Measurements from ENCODE around the gene CST3. TPM values are rescaled to one million over a fixed set of nuclear protein-coding genes. Genes with fewer than 3 reads are reported as not detected.

CST3 gene
- total RNA-seq, 1 experiment from 2014 or later, result 262 TPM

- peaks cover 5% of the 10 kb centered on the region; the same call in 1 of the 2 replicates for H3K27me3 ChIP-seq (ENCODE audit: insufficient read depth, low read depth)
- H3F3A ChIP-seq (ENCODE audit: insufficient read depth, low read depth), result no peaks in the 10 kb centered on the region
- no peak overlapping the region for H3K27ac ChIP-seq
- H3K9me3 ChIP-seq (ENCODE audit: insufficient read depth, low read depth), result no peaks in the 10 kb centered on the region
- CTCF ChIA-PET, result no interaction called here
- BruUV-seq (replicated peaks), result no TSS peak
- intact Hi-C loops (cut with micrococcal nuclease; ENCODE audit: unreplicated experiment), result loop anchor here (10.0 kb wide), 1 partner anchor 907 kb away; no protein-coding TSS in a partner anchor
- H3K4me2 ChIP-seq, result no peak overlapping the region
- TF ChIP-seq EZH2 (IDR thresholded peaks at IDR 0.05; ENCODE audit: low read depth), result no peak
- no peak for TF ChIP-seq CTCF (conservative IDR thresholded peaks at IDR 0.05)
- DNase-seq, result no peak
- POLR2A ChIA-PET (ENCODE audit: unreplicated experiment), result no interaction called here
- H3K4me3 ChIP-seq, result no peak overlapping the region
- H2AFZ ChIP-seq, result no peak overlapping the region
- H4K20me1 ChIP-seq (ENCODE audit: insufficient read depth), result no peaks in the 10 kb centered on the region
- no peaks in the 10 kb centered on the region for H3K79me2 ChIP-seq (ENCODE audit: low read depth)
- no peaks in the 10 kb centered on the region for H3K4me1 ChIP-seq (replicated peaks; ENCODE audit: insufficient read depth)
- no peaks in the 10 kb centered on the region for H3K9me2 ChIP-seq (ENCODE audit: insufficient read depth)
- H3K36me3 ChIP-seq (ENCODE audit: low read depth), result no peaks in the 10 kb centered on the region
Measured at GRCh38 chr20:23601715-23602114, 36.0 kb downstream of the CST3 start.

GRCh38 chr20:23598481-23598880 is 39.3 kb downstream of the CST3 start:
- no peak for TF ChIP-seq EZH2 (IDR thresholded peaks at IDR 0.05; ENCODE audit: low read depth)
- TF ChIP-seq CTCF (conservative IDR thresholded peaks at IDR 0.05), result no peak
- H3K9me3 ChIP-seq (ENCODE audit: insufficient read depth, low read depth), result no peaks in the 10 kb centered on the region
- H3K4me3 ChIP-seq, result no peak overlapping the region
- H3K4me1 ChIP-seq (replicated peaks; ENCODE audit: insufficient read depth), result no peaks in the 10 kb centered on the region
- POLR2A ChIA-PET (ENCODE audit: unreplicated experiment), result no interaction called here
- intact Hi-C loops (cut with micrococcal nuclease; ENCODE audit: unreplicated experiment), result no loop called here
- DNase-seq, result no peak
- H3K36me3 ChIP-seq (ENCODE audit: low read depth), result no peaks in the 10 kb centered on the region
- H4K20me1 ChIP-seq (ENCODE audit: insufficient read depth), result no peaks in the 10 kb centered on the region
- H3K79me2 ChIP-seq (ENCODE audit: low read depth), result no peaks in the 10 kb centered on the region
- no peak overlapping the region for H3K27ac ChIP-seq
- BruUV-seq (replicated peaks), result no TSS peak
- H2AFZ ChIP-seq, result no peak overlapping the region
- peaks cover 5% of the 10 kb centered on the region; the same call in 1 of the 2 replicates for H3K27me3 ChIP-seq (ENCODE audit: insufficient read depth, low read depth)
- no peaks in the 10 kb centered on the region for H3F3A ChIP-seq (ENCODE audit: insufficient read depth, low read depth)
- H3K4me2 ChIP-seq, result no peak overlapping the region
- CTCF ChIA-PET, result no interaction called here
- H3K9me2 ChIP-seq (ENCODE audit: insufficient read depth), result no peaks in the 10 kb centered on the region

GRCh38 chr20:23596579-23597250 is 41.0 kb downstream of the CST3 start:
- H3K9me3 ChIP-seq (ENCODE audit: insufficient read depth, low read depth), result no peaks in the 10 kb centered on the region
- TF ChIP-seq CTCF (conservative IDR thresholded peaks at IDR 0.05) (no peak), EZH2 (IDR thresholded peaks at IDR 0.05; ENCODE audit: low read depth) (no peak)
- ChIA-PET POLR2A (ENCODE audit: unreplicated experiment) (no interaction called here), CTCF (no interaction called here)
- peaks cover 5% of the 10 kb centered on the region; the same call in 1 of the 2 replicates for H3K27me3 ChIP-seq (ENCODE audit: insufficient read depth, low read depth)
- no peaks in the 10 kb centered on the region for H4K20me1 ChIP-seq (ENCODE audit: insufficient read depth)
- H3K4me3 ChIP-seq, result no peak overlapping the region
- no peaks in the 10 kb centered on the region for H3K4me1 ChIP-seq (replicated peaks; ENCODE audit: insufficient read depth)
- DNase-seq, result peak in 1 of 2 experiments; percentile 36
- intact Hi-C loops (cut with micrococcal nuclease; ENCODE audit: unreplicated experiment), result no loop called here
- no peaks in the 10 kb centered on the region for H3K79me2 ChIP-seq (ENCODE audit: low read depth)
- no peaks in the 10 kb centered on the region for H3K9me2 ChIP-seq (ENCODE audit: insufficient read depth)
- no peak overlapping the region for H2AFZ ChIP-seq
- BruUV-seq (replicated peaks), result no TSS peak
- H3K36me3 ChIP-seq (ENCODE audit: low read depth), result no peaks in the 10 kb centered on the region
- no peaks in the 10 kb centered on the region for H3F3A ChIP-seq (ENCODE audit: insufficient read depth, low read depth)
- H3K4me2 ChIP-seq, result no peak overlapping the region
- H3K27ac ChIP-seq, result no peak overlapping the region
